Transverse colon (tissue), 4 donors: Measurements from ENCODE around the gene SPTB. TPM values are rescaled to one million over a fixed set of nuclear protein-coding genes. Genes with fewer than 3 reads are reported as not detected.

Experiments
- DNase-seq: peaks from one replicate; pipeline ENCODE4 v3.0.0-alpha.2; 2019
- H3K27ac ChIP-seq, 4 donors: fragments of 200-600 bp; sonication (generic); 2 replicates each; pipeline ENCODE4 v1.5.1; 2016 to 2018; ENCODE audit warnings: inconsistent platforms in 4 of 4
- H3K27me3 ChIP-seq: fragments of 200-600 bp; sonication (generic); 2 replicates; pipeline ENCODE4 v1.5.1; 2017; ENCODE audit warnings: inconsistent platforms
- H3K36me3 ChIP-seq, 4 donors: fragments of 200-600 bp; sonication (generic); 2 replicates each; pipeline ENCODE4 v1.5.1; 2017 to 2019; ENCODE audit warnings: inconsistent platforms in 4 of 4
- H3K4me1 ChIP-seq, 4 donors: fragments of 200-600 bp; sonication (generic); 2 replicates each; pipeline ENCODE4 v1.5.1; 2017 to 2020; ENCODE audit warnings: inconsistent platforms in 4 of 4
- H3K4me3 ChIP-seq, 4 donors: fragments of 200-600 bp; sonication (generic); 1 replicate in 1 of 4; 2 replicates in 3 of 4; pipeline versions ENCODE4 v1.5.1 to v1.6.1; 2017 to 2019; ENCODE audit warnings: inconsistent platforms in 4 of 4
- H3K9me3 ChIP-seq, 2 donors: fragments of 200-600 bp; sonication (generic); 2 replicates each; pipeline ENCODE4 v1.5.1; 2017 to 2019; ENCODE audit warnings: inconsistent platforms in 2 of 2
- CTCF ChIP-seq, 5 experiments: fragments of 200-600 bp in 3 of 5; fragments of 450-650 bp in 2 of 5; sonication (generic) in 3 of 5; IDR thresholded peaks; 1 replicate in 2 of 5; 2 replicates in 3 of 5; pipeline ENCODE4 v1.5.1; 2016 to 2017; ENCODE audit warnings: antibody characterized with exemption in 5 of 5, inconsistent platforms in 3 of 5, mild to moderate bottlenecking in 2 of 5, moderate library complexity in 1 of 5
- EP300 ChIP-seq: sonication (generic); formaldehyde crosslinking; IDR thresholded peaks from one replicate; pipeline ENCODE4 v1.6.1; 2017; ENCODE audit warnings: antibody characterized with exemption, low read depth
- POLR2A ChIP-seq: fragments of 450-650 bp; IDR thresholded peaks from one replicate; pipeline ENCODE4 v1.6.1; 2016; ENCODE audit warnings: antibody characterized with exemption, mild to moderate bottlenecking, moderate library complexity
- POLR2AphosphoS5 ChIP-seq, 3 donors: sonication (generic); formaldehyde crosslinking; IDR thresholded peaks; one replicate each; pipeline ENCODE4 v1.6.1; 2016; ENCODE audit warnings: antibody characterized with exemption in 3 of 3
- WGBS, 2 donors: methylation state at CpG; one replicate each; pipeline ENCODE4 v1.1.5; 2018; ENCODE audit warnings: low coverage in 1 of 2; 5-methylcytosine and 5-hydroxymethylcytosine counted together
- in situ Hi-C, 4 donors: fragments of 200-750 bp; cut with MboI; loops; one replicate each; pipeline versions ENCODE4 v1.15.0 to v1.15.1; 2017; ENCODE audit warnings: low sequenced_read_pairs in 3 of 4, low pct_ligation_motif_present in 1 of 4, low pct_unique_long_range_greater_than_20kb in 1 of 4
- intact Hi-C: fragments of 100-400 bp; cut with DNase I; formaldehyde crosslinking; loops from one replicate; pipeline ENCODE4 v1.15.1; 2023; ENCODE audit warnings: low total_unique reads
- total RNA-seq, 4 donors: library from RNA; depleted of rRNA; stranded (reverse); fragments of >200 nt; gene quantifications; one replicate each; pipeline ENCODE4 v1.1.0, GENCODE V29; 2016

SPTB gene
- total RNA-seq, 4 donors from 2014 or later = 0.20 to 0.96 (median 0.58) TPM

GRCh38 chr14:64795211-64795610 lies 84.5 kb downstream of the SPTB start:
- no peak for DNase-seq
- no peak overlapping the region for H3K4me3 ChIP-seq
- TF ChIP-seq CTCF (IDR thresholded peaks at IDR 0.05) (no peak), EP300 (no peak), POLR2AphosphoS5 (IDR thresholded peaks at IDR 0.05) (no peak), POLR2A (no peak)
- H3K27ac ChIP-seq = no peak overlapping the region
- in situ Hi-C loops = no loop called here
- intact Hi-C loops = no loop called here
- no peaks in the 10 kb centered on the region for H3K9me3 ChIP-seq
- no peaks in the 10 kb centered on the region for H3K36me3 ChIP-seq
- no peaks in the 10 kb centered on the region for H3K4me1 ChIP-seq
- 93% methylated on average over 16 of the region's 16 CpGs; no CpG with 5 or more reads in 1 of the 2 donors for WGBS, 2 donors
- no peaks in the 10 kb centered on the region for H3K27me3 ChIP-seq

GRCh38 chr14:64792871-64793560 lies 86.7 kb downstream of the SPTB start:
- intact Hi-C loops = no loop called here
- Histone ChIP-seq H3K27ac (no peak overlapping the region), H3K36me3 (no peaks in the 10 kb centered on the region), H3K27me3 (no peaks in the 10 kb centered on the region), H3K9me3 (no peaks in the 10 kb centered on the region), H3K4me3 (no peak overlapping the region), H3K4me1 (no peaks in the 10 kb centered on the region)
- no peak for TF ChIP-seq POLR2A
- TF ChIP-seq CTCF (IDR thresholded peaks at IDR 0.05) = no peak
- TF ChIP-seq POLR2AphosphoS5 (IDR thresholded peaks at IDR 0.05) = no peak
- no peak for TF ChIP-seq EP300
- in situ Hi-C loops = no loop called here
- WGBS, 2 donors = 90 to 92% methylated on average over 2 to 26 of the region's 26 CpGs
- no peak for DNase-seq

- in situ Hi-C loops (no loop called here), intact Hi-C loops (no loop called here)
- 70% methylated on average over 4 of the region's 4 CpGs; no CpG with 5 or more reads in 1 of the 2 donors for WGBS, 2 donors
- no peaks in the 10 kb centered on the region for H3K9me3 ChIP-seq
- H3K27ac ChIP-seq = no peak overlapping the region
- no peak overlapping the region for H3K4me3 ChIP-seq
- H3K36me3 ChIP-seq = no peaks in the 10 kb centered on the region
- no peak for DNase-seq
- H3K4me1 ChIP-seq = no peaks in the 10 kb centered on the region
- TF ChIP-seq POLR2A = no peak
- TF ChIP-seq POLR2AphosphoS5 (IDR thresholded peaks at IDR 0.05) = no peak
- TF ChIP-seq CTCF (IDR thresholded peaks at IDR 0.05) = no peak
- no peak for TF ChIP-seq EP300
- no peaks in the 10 kb centered on the region for H3K27me3 ChIP-seq
These were observed 87.5 kb downstream of the SPTB start for GRCh38 chr14:64792231-64792630.

- intact Hi-C loops = no loop called here
These were observed 89.2 kb downstream of the SPTB start for GRCh38 chr14:64790478-64790877.

More at GRCh38 chr14:64790478-64790877, 89.2 kb downstream of the SPTB start:
- Histone ChIP-seq H3K9me3 (no peaks in the 10 kb centered on the region), H3K4me1 (no peaks in the 10 kb centered on the region), H3K36me3 (no peaks in the 10 kb centered on the region), H3K27me3 (no peaks in the 10 kb centered on the region), H3K27ac (no peak overlapping the region), H3K4me3 (no peak overlapping the region)
- DNase-seq = no peak
- in situ Hi-C loops = no loop called here
- TF ChIP-seq CTCF (IDR thresholded peaks at IDR 0.05) = no peak
- TF ChIP-seq POLR2A = no peak
- TF ChIP-seq POLR2AphosphoS5 (IDR thresholded peaks at IDR 0.05) = no peak
- no peak for TF ChIP-seq EP300
- WGBS, 2 donors = 80% methylated on average over 1 to 6 of the region's 6 CpGs
